ENCODE results near the gene RPRML.
"Not testable (repeated sequence)": the region's sequence is repeated elsewhere in the genome, so short reads cannot be mapped to it uniquely, and the experiment has no call there.

The RPRML gene

DNA sequence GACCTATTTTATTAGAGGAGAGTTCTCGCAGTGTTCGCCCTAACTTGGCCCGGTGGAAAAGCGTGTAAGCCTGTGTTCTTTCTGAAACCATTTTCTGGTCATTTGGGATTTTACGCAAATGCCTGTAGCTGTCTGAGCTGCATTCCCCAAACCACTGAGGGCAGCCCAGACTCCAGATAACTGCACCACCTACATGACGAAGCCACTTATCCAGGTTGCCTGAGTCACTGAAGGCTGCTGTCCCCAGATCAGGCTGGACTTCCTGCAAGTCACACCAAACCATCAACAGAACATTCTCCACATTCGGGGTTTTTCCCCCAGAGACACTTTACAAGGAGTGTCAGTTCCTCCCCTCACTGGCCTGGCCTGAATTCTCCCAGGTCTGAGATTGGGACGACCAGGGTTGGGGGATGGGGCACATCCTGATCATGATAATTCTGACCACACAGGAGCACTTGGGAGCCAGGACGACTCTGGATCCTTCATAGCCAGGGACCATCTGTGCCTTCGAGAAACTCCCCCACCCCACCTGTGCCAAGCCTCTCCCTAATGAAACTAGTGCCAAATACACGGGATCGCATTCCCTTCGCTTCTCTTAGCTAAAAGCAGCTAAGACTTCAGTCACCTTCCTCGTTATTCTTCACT lies 2.3 kb downstream of the RPRML start:
- DNase-seq (ENCODE audit: low read depth, low spot score): no peak

DNA sequence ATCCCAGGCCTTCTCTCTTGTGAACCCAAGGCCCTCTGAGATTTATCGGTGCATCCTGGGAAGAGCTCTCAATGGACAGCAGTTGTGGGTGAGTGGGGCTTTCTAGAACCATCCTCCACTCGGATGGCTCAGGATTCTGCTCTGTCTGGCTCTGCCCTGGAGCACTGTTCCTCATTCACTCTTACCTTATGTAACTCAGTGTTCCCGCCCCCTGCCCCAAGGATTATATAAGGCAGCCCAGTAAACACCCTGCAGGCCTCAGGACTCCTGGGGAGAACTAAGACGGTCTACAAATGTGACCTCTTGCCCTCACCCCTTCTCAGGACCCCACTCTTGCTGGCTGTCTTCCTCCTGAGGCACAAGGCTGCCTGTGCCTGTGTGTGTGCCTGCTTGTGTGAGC lies 3.8 kb downstream of the RPRML start:
- DNase-seq (ENCODE audit: low read depth, low spot score): no peak

DNA sequence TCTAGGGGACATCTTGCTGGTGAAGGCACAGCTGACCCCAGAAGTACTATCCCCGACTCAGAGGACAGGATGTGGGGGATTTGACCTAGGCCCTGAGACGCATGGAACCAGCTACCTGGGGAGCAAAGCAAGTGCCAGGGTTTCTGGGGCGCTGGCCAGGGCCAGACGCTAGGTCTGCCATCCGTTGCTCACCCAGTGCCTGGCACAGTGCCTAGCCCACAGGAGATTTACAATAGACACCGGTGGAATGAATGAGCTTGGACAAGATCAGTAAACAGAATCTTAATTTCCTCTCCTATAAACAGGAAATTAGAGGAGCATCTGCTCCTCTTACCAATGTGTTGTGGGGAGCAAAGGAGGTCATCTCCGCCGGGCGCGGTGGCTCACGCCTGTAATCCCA lies 5.0 kb downstream of the RPRML start:
- DNase-seq (ENCODE audit: low read depth, low spot score): no peak

DNA sequence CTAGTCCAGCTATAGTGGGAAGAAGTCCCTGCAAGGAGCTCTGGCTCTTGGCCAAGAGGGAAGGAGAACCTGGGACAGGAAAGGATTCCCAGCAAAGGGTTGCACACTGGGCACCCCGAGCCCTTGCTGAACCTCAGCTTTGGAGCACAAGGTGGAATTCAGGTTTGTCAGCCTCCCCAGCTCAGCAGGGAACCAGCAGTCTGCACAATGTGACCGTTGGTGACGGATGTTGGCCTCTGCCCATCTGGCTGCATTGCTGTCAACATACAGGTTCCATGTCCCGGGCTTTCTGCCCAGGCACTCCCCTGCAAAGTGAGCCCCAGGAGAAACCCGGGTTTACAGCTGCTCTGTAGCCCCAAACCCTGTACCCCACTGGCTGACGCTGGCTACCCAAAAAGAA lies 6.7 kb downstream of the RPRML start:
- DNase-seq (ENCODE audit: low read depth, low spot score): no peak

DNA sequence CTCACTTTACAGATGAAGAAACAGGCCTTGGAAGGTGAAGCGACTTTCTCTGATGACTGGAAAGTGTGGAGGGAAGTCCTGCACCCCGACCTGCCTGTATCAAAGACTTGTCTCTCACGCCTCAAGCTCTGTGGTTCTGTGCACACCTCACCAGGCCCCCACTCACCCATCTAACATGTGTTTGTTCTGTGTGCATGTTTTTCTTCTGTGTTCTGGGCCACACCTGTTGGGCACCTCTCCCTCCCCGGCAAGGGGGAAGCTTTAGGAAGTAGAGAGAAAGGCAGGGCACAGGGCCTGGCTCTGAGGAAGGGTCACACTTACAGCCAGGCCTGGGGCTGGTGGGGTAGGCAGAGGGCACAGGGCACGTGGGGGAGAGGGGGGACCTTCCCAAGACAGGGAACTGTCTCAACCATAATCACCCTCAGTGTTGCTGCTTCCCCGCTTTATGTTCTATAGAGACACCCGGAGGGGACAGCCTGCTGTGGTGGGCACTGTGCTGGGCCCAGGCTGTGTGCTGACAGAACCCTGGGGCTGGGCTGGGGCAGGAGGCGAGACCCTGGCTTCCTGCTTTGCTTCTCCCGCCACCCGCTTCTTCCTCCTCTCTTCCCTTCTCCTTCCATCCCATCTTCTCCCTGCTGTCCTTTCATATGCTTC lies 7.3 kb downstream of the RPRML start:
- no peak for DNase-seq (ENCODE audit: low read depth, low spot score)

DNA sequence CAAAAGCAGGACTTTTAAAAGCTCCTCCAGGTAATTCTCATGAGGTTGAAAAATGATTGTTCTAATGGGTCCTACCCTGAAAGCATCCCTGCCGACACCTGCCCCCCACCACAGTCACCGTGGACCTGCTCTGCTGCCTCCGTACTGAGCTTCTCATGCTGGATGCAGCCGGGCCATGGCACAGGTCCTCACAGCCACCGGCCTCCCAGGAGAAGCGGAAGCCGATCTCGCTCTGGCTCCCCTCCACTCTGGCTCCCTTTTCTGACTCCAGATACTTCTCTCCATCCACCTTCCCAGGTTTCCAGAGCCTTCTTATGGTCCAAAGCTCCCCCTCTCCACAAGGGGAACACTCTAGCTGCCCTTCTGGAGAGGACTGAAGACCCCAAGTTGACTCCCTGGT lies 10.2 kb downstream of the RPRML start:
- no peak for DNase-seq (ENCODE audit: low read depth, low spot score)

DNA sequence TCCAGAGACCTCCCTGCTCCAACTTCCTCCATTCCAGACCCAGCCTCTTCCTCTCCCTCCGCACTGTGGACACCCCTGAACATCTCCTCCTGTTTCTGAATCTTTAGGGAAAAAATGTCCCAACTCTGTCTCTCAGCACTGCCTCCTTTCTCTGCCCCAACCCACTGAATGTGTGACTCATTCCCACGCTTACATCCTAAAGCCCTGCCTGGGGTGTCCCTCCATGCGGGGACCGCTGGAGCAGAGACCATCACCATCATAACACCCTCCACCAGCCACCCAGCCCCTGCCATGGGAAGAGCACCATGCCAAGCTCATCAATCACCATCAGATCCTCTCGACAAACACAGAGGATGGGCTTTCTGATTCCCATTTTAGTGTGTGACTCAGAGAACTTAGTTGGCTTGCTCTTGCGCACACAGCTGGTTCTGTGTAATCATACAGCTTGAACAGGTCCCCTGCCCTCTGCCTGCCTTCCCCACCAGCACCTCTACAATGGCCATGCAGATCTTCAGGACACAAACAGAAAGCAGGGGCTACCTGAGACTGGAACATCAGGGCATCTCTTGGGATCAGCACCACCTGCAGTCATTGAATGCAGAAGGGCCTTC lies 10.7 kb downstream of the RPRML start:
- no peak for DNase-seq (ENCODE audit: low read depth, low spot score)

DNA sequence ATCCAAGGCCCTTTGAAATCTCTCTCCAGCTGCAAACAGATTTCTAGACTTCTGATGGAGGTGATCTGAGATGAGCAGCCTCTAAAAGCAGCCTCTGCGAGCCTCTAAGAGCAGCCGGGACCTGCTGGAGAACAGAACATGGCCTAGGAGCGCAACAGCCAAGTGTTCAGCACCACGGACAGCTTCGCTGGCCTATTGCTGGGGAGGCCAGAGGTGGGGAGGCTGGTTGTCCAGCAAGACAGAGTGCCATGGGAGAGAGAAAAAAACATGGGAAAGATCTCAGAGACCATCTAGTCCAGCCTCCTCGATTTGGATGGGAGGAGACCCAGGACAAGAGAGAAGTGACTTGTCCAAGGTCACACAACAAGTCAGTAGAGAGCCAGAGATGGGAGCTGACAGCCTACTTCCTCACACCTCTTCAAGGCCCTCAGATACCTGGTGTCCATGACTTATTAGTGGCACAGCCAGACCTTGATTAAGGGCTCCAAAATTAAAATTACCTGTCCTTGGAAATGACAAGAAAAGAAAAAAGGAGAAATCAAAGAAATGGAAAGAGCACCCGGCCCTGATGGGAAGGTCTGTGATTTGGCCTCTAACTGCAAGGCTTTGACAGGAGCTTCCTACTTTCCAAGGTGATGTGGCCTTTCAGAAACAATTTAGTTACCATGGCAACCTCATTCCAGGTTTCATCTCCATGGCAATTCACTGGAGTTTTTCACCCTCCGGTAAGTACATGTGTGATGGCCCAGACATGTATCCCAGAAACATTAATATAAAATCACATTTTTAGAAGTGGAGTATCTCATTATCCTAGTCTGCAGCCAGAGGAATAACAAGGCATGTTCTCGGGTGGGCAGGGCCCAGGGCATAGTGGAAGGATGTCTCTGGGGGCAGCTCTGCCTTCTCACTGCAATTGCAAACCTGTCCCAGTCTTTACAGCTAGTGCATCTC lies 14.5 kb downstream of the RPRML start:
- DNase-seq (ENCODE audit: low read depth, low spot score): no peak

DNA sequence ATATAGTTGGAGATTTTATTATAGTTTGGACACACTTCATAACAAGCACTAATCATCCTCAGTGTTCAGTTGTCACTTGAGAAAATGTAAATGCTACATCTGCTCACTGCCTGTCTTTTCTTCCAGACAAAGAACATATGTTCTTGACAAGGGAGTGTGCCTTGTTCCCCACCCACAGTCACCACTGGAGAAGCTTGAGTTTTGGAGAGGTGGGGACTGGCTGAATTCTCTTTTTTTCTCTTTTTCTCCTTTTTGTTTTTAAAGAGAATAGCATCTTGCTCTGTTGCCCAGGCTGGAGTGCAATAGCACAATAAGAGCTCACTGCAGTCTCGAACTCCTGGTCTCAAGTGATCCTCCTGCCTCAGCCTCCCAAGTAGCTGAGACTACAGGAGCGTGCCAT lies 15.5 kb downstream of the RPRML start:
- no peak for DNase-seq (ENCODE audit: low read depth, low spot score)

DNA sequence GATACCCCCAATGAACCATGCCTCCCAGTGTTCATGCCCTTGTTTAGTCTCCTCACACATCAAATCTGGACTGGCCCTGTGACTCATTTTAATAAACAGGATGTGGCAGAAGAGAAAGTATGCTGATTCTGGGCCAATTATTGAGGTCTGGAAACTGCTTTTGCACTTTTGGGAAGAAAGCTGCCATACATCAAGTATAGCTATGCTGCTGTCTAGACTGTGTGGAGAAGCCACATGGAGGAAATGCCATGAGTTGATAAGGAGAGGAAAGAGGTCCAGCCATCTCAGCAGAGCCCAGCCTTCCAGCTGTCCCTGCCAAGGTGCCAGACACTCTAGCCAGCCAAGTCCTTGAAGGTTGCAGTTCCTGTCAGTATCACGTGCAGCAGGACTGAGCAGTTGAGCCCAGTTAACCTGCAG lies 16.7 kb downstream of the RPRML start:
- no peak for DNase-seq (ENCODE audit: low read depth, low spot score)

DNA sequence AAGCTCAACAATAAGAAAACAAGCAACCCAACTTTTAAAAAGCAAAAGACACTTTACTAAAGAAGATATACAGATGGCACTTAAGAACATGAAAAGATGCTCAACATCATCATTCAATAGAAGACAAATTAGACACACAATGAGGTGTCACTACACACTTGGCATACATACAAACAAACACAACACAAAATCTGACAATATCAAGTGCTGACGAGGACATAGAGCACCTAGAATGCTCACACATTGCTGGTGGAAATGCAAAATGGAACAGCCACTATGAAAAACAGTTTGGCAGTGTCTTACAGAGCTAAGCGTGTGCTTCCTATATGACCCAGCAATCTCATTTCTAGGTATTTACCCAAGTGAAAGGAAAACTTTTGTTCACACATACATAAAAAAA lies 18.9 kb downstream of the RPRML start:
- DNase-seq (ENCODE audit: low read depth, low spot score): no peak

DNA sequence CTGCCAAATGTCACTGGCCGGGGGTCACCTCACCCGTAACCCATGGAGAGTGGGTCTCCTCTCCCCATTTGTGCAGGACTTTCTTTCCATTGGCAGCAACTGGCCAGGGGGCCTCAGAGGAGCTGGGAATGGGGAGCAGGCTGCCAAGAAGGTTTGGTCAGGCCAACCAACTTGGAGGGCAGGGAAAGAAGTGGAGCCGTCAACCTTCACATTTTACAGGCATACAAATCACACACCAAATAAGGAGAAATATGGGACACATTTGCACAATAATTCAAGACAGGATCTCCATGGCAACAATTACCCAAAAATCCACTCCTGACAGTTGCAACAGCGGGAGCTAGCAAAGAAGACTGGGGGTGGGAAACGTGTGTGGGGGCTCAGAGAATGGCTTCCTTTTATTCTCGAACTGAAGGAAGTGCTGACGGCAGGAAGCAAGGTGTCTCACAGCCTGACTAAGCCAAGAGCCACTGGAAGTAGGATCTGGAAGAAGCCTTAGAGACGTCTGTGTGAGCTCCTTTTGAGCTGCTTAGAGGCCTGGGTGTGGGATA lies 20.9 kb downstream of the RPRML start:
- DNase-seq (ENCODE audit: low read depth, low spot score): no peak

DNA sequence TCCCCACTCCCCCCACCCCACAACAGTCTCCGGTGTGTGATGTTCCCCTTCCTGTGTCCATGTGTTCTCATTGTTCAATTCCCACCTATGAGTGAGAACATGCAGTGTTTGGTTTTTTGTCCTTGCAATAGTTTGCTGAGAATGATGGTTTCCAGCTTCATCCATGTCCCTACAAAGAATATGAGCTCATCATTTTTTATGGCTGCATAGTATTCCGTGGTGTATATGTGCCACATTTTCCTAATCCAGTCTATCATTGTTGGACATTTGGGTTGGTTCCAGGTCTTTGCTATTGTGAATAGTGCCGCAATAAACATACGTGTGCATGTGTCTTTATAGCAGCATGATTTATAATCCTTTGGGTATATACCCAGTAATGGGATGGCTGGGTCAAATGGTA lies 25.9 kb downstream of the RPRML start:
- not testable (repeated sequence) for DNase-seq (ENCODE audit: low read depth, low spot score)

DNA sequence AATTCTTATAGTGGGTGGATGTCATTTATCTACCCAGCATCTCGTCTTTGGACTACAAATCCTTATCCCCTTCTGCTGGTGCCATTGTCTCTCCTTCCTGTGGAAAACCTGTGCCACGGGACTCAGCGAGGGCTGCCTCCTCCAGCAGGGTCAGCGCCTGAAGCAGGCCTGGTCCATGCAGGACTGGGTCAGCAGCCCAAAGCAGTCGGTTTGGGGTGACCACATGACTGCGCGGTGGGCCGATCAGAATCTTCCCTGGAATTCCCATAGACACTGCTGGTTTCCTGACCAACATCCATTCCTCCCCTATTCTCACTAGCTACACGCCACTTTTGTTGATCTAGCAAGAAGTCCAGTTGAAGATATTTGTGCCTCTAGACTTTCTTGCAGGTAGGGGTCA lies 26.9 kb downstream of the RPRML start:
- DNase-seq (ENCODE audit: low read depth, low spot score): no peak

DNA sequence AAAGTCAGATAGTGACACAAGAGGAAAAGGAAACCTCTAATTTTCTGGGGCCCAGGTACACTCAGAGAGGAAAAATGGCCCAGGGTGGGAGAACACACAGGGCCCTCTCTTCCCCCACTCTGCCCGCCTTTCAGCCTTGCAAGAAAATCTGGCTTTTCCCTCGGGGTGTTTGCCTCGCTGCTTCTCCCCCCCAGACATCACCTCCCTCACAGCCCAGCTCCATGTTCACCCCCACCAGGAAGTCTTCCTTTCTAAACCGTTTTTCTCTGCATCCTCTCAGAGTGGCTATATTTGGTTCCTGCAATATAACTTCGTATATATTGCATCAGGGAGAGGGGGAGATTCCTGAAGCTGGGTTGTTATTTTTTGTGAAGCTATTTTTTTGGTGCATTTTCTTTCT lies 27.3 kb downstream of the RPRML start:
- DNase-seq (ENCODE audit: low read depth, low spot score): no peak

DNA sequence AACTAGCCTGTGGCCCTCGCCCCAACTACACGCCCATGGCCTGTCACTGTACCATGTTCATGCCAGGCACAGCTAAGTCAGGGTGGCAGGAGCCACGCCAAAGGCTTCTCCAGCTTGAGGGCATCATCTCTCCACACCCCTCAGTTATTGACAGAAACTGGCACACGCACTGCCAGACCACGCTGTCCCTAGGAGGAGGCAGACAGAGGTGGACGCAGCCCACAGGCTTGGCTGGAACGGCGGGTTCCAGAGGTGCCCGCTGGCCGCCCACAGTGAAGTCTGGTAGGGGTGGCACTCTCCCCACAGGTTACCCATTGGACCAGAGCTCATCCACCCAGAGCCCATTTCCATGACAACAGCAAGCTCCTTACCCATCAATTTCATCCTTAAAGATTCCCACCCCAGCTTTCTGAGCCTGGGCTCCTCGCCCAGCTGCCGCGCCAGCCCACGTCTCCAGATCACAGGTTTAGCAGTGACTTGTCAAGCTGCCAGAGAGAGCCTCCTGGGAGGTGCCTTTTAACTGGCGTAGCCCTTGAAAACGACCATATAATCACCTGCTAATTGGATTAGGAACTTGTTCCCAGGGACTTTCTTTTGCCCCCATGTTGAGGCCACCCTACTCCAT lies 27.9 kb downstream of the RPRML start:
- DNase-seq (ENCODE audit: low read depth, low spot score): no peak

DNA sequence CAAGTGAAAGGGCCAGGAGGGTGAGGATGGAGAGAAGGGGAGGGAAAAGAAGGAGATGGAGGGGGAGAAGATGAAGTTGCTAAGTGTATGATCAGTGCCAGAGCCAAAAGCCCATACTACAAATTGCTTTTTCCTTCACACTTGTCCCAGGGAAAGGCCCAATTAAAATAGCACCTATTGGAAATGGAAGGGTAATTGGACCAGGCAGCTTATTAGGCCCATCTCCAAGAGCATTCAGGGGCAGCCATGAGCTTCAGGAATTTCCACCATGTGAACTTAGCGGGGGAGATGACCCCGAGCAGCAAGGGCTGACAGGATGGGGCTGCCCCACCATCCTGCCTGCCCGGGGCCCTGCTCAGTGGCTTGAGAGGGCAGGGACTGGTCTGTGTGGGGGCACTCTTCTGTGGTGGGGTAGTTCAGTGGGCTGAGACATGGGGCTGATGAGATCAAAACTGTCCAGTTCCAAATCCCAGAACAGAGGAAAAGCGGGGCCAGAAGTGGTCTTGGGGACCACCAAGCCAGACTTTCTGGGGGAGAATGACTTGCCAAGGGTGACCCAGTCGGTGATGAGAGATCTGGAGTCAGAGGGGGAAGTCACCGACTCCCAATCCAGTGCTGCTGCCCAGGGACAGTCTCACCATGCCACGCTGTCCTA lies 28.6 kb downstream of the RPRML start:
- no peak for DNase-seq (ENCODE audit: low read depth, low spot score)

DNA sequence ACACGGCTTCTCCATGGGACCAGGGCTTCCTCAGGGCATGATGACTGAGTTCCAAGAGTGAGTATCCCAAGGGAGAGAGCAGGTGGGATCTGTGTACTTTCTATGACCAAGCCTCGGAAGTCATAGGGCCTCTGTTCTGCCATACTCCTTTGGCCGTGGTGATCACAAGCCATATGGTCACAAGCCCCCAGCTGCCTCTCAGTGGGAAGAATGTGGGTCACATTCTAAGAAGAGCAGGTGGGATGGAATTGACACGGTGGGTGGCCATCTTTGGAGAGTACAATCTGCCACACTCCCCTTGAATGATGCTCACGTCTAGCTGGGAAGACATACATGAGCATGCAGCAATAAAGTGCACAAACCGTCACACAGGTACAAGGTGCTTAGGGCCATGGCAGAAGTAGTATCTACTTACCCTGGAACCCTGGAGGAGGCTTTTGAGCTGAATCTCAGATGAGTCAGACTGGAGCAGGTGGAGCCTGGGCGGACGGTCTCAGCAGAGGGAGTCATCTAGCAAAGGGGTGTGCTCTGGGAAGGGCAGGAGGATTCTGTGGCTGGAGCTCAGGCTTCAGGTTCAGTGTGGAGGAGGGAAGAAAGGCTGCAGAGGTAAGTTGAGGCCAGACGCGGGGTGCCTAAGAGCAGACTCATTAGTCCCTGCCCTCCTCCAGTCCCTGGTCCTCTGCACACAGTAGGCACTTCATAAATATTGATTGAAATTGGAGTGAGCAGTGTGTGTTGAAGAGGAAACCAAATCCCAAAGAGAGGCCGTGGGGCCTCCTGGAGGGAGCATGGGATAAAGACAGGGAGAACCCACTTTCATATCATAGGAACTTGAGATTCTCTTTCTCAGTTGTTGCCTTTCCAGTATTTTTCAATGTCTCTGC lies 29.5 kb downstream of the RPRML start:
- DNase-seq (ENCODE audit: low read depth, low spot score): no peak

DNA sequence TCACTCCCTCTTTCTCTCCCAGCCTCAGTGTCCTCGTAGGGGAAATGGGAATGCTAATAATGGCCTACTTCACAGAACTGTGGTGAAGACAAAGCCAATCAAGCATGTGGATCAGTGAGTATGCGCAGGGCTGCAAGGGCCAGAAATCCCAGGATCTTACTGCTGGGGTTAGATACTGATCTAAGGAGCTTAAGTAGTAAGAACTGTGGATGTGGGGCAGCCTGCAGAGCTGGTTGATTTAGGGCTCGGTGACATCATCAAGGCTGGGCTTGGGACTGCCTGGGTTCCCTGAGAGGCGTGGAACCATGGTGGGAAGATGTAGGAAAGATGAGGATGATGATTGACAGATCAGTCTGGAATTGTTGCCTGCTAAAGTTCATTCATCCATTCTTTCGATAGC lies 30.5 kb downstream of the RPRML start:
- no peak for DNase-seq (ENCODE audit: low read depth, low spot score)

DNA sequence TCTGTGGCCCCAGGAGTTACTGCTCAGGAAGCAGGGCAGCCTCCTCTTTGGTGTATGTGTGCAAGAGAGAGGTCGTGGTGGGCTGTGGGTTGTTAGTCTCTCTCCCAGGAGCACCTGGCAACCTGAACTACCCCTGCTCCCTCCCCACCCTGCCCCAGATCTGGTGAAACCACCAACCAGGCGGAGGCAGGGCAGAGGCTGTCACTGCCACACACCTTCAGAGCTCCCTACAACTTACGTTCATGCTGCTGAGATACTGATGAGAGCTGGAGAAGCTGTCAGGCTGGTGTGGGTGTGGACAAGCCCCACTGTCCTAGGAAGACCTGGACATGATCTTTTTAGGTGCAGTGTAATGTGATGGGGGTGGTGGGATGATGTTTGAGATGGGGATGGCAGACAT lies 31.8 kb downstream of the RPRML start:
- DNase-seq (ENCODE audit: low read depth, low spot score): no peak
